Mammary epithelial cell (primary cell): ENCODE results near the gene YOD1.

Source experiments
- EZH2 ChIP-seq: IDR thresholded peaks from 2 replicates; pipeline ENCODE4 v1.6.1; 2012; ENCODE audit warnings: low read length, inconsistent platforms, borderline replicate concordance
- TF ChIP-seq, protein P1 (sequence below), 2 donors: IDR thresholded peaks in 1 of 2; conservative IDR thresholded peaks in 1 of 2; 2 replicates each; pipeline ENCODE4 v1.5.1; 2011 to 2012; ENCODE audit warnings: inconsistent platforms in 2 of 2, low read length in 2 of 2, mild to moderate bottlenecking in 2 of 2, control low read depth in 1 of 2, low read depth in 1 of 2; ENCODE audit not compliant: insufficient read depth in 1 of 2; ENCODE audit errors: extremely low read depth in 1 of 2

DNA sequence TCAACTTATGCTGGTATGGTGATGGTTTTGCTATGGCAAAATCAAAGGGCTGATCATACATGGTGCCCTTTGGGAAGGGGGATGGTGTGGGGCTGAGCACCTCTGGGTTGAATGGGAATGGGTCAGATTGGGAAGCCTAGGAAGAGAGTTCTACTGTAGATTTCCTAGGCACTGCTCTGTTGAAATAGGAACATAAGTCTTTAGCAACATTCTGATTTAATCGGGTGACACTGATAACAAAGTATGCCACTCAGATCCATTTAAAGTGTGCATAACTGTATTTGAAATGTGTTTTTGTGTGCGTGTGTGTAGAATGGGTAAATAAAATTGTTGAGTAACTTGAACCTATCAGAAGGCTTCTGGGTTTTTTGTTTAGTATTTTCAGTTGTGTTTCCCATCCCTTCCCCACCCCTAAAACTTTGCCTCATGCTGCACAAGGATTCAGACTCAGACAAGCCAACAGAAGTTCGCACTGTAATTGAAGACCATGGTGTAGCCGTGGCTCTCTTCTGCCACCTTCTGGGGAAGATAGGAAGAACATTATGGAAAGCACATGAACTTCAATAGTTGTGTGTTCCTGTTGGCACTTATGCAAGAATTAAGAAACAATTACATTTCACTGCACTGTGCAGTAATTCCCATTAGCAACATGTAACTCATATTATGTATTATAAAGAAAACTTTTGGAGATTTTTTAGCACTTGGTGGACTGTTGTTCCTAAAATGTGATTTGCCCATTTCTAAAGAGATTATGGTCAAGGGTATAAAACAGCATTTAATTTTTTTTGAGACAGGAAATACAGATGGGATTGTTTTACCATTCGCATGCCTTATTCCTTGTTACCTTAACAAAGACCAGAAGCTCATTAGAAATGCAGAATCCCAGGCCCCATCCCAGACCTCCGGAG is 26.7 kb upstream of the YOD1 start:
- TF ChIP-seq, protein P1, sequence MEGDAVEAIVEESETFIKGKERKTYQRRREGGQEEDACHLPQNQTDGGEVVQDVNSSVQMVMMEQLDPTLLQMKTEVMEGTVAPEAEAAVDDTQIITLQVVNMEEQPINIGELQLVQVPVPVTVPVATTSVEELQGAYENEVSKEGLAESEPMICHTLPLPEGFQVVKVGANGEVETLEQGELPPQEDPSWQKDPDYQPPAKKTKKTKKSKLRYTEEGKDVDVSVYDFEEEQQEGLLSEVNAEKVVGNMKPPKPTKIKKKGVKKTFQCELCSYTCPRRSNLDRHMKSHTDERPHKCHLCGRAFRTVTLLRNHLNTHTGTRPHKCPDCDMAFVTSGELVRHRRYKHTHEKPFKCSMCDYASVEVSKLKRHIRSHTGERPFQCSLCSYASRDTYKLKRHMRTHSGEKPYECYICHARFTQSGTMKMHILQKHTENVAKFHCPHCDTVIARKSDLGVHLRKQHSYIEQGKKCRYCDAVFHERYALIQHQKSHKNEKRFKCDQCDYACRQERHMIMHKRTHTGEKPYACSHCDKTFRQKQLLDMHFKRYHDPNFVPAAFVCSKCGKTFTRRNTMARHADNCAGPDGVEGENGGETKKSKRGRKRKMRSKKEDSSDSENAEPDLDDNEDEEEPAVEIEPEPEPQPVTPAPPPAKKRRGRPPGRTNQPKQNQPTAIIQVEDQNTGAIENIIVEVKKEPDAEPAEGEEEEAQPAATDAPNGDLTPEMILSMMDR (conservative IDR thresholded peaks at IDR 0.05 in 1 of 2, IDR thresholded peaks at IDR 0.05 in 1 of 2; ENCODE audit: extremely low read depth in 1 of 2, insufficient read depth in 1 of 2, low read depth in 1 of 2, low read length in 2 of 2) = peak; percentile 91 to 94
- TF ChIP-seq EZH2 = no peak
